Omental fat pad (tissue), 4 donors: ENCODE data around the gene PDZRN4. TPM values are rescaled to one million over a fixed set of nuclear protein-coding genes. Genes with fewer than 3 reads are reported as not detected.

Experiments
- ATAC-seq: fragments of 150-250 bp; one replicate; pipeline ENCODE4 v1.9.1; 2016; ENCODE audit warnings: mild to moderate bottlenecking, moderate library complexity; ENCODE audit not compliant: low FRiP score
- DNase-seq: peaks from one replicate; pipeline ENCODE4 v3.0.0-alpha.2; 2019; ENCODE audit warnings: low spot score
- total RNA-seq, 4 donors: library from RNA; depleted of rRNA; stranded (reverse); fragments of >200 nt; gene quantifications; one replicate each; pipeline ENCODE4 v1.1.0, GENCODE V29; 2016
- TF ChIP-seq, protein P1 (sequence below), 3 donors: fragments of 450-650 bp; IDR thresholded peaks; one replicate each; pipeline ENCODE4 v1.5.1; 2016 to 2017; ENCODE audit warnings: antibody characterized with exemption in 3 of 3, mild to moderate bottlenecking in 3 of 3, moderate library complexity in 2 of 3

The PDZRN4 gene
- total RNA-seq, 4 donors from 2014 or later, result 1.0 to 9.7 (median 4.3) TPM

DNA sequence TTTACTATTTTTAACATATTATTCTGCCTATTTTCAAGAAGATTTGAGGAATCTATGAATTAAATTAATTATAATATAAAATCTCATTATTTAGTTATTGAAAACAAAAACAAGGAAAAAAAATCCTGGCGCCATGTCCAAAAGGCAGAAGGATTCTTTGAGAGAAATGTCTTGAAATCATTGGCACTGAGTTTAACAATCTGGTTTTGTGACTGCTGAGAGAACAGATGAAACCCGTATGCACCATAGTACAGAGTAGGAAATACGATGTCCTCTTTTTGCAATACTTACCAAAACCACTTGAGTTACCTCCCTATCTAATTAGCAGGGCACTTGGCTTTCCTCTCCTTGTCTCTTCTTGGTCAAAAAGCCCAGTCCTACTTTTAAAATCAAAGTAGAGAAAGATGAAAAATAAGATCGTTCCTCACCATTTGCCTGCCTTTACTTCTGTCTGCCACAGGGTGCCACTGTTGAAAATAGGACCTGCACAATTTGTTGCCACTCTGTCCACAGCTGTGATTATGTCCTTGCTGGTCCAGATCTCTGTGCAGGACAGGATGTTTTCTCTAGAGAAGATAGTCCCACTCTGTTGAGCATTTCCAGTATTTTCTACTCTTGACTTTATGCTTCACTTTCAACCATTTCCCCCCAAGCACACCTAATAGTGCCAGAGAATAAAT, 179.7 kb downstream of the PDZRN4 start:
- no peak for DNase-seq
- TF ChIP-seq, protein P1, sequence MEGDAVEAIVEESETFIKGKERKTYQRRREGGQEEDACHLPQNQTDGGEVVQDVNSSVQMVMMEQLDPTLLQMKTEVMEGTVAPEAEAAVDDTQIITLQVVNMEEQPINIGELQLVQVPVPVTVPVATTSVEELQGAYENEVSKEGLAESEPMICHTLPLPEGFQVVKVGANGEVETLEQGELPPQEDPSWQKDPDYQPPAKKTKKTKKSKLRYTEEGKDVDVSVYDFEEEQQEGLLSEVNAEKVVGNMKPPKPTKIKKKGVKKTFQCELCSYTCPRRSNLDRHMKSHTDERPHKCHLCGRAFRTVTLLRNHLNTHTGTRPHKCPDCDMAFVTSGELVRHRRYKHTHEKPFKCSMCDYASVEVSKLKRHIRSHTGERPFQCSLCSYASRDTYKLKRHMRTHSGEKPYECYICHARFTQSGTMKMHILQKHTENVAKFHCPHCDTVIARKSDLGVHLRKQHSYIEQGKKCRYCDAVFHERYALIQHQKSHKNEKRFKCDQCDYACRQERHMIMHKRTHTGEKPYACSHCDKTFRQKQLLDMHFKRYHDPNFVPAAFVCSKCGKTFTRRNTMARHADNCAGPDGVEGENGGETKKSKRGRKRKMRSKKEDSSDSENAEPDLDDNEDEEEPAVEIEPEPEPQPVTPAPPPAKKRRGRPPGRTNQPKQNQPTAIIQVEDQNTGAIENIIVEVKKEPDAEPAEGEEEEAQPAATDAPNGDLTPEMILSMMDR (IDR thresholded peaks at IDR 0.05), result no peak
- ATAC-seq, result no peak

DNA sequence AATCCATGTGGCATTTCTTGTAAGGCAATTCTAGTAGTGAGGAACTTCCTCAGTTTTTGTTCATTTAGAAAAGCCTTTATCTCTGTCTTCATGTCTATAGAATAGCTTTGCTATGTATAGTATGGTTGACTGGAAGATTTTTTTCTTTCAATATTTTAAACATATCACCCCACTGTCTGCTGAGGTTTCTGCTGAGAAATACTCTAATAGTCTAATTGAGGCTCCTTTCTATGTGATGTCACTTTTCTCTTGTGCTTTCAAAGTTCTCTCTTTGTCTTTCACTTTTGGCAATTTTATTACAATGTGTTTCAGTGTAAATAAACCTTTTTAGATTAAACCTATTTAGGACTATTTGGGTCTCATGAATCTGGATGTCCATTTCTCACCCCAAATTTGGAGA, 192.8 kb downstream of the PDZRN4 start:
- ATAC-seq, result no peak
- TF ChIP-seq, protein P1 (IDR thresholded peaks at IDR 0.05), result no peak
- DNase-seq, result no peak

DNA sequence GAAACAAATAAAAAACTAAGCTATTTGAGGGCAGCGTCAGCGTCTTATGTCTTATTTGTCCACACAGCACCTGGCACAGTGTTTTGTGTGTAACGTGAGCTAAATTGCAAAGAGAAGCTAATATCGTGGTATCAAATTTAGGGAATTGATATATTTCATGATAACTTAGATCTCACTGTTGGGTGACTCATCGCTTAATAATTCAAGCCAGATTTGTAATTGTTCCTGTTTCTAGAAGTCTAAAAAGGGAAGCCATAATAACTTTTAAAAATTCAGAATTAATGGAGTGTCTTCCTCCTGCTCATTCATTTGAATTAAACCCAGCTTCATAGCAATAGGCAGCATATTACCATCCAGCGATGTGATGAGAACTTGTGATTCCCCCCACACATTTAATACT, 214.7 kb downstream of the PDZRN4 start:
- DNase-seq, result no peak
- ATAC-seq, result no peak
- TF ChIP-seq, protein P1 (IDR thresholded peaks at IDR 0.05), result no peak

- no peak for ATAC-seq
- DNase-seq, result no peak
- TF ChIP-seq, protein P1 (IDR thresholded peaks at IDR 0.05), result no peak
Measured at GRCh38 chr12:41407232-41407799, 219.2 kb downstream of the PDZRN4 start.

GRCh38 chr12:41409628-41410027, 221.5 kb downstream of the PDZRN4 start:
- DNase-seq, result no peak
- ATAC-seq, result no peak
- TF ChIP-seq, protein P1 (IDR thresholded peaks at IDR 0.05), result no peak

DNA sequence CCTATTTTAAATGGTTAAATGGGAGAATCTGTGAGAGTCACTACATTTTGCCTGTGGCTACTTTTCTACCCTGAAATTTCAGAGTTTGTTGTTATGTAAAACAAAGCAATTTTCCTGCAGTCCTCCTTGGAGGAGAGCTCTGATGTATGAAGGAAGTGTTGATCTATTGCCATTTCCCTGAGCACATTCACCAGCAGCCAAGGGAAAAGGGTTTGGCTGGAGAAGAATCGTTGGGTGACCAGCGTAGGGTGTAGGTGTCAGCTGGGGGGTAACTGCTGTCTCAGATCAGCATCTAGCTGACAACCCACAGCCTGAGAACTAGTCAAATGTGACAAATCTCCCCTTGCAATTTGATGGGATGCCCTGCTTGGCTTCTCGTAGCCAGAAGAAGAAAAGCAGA, 230.5 kb downstream of the PDZRN4 start:
- TF ChIP-seq, protein P1 (IDR thresholded peaks at IDR 0.05), result no peak
- no peak for ATAC-seq

More for the DNA sequence above, 230.5 kb downstream of the PDZRN4 start:
- no peak for DNase-seq
